Urothelium cell line (cell line): ENCODE results near the gene WBP1L.
"Not testable (repeated sequence)": the region's sequence is repeated elsewhere in the genome, so short reads cannot be mapped to it uniquely, and the experiment has no call there.

ENCODE experiments used
- DNase-seq: peaks from one replicate; pipeline ENCODE4 v3.0.0; 2011; ENCODE audit warnings: low spot score, mixed read lengths
- FAIRE-seq: peaks from 2 replicates; lab custom pipeline; 2011; peaks lifted over from hg19 to GRCh38; lab: Jason Lieb, UNC

Gene WBP1L

DNA sequence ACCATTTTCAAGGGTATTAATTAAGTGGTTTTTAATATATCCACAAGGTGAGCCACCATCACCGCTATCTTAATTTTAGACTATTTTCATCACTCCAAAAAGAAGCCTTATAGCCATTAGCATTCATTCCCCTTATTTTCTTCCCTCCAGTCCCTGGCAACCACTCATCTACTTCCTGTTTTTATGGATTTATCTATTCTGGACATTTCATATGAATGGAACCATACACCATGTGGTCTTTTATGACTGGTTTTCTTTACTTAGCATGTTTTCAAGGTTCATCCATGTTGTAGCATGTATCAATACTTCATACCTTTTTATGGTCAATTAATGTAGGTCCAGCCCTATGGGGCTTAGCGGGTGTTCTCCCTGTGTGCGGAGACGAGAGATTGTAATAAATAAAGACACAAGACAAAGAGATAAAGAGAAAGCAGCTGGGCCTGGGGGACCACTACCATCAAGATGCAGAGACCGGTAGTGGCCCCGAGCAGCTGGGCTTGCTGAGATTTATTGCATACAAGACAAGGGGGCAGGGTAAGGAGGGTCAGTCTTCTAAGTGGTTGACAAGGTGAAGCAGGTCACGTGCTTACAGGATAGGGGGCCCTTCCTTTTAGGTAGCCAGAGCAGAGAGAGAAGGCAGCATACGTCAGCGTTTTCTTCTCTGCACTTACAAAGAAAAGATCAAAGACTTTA lies 14.6 kb downstream of the WBP1L start:
- no peak for DNase-seq
- FAIRE-seq = no peak

DNA sequence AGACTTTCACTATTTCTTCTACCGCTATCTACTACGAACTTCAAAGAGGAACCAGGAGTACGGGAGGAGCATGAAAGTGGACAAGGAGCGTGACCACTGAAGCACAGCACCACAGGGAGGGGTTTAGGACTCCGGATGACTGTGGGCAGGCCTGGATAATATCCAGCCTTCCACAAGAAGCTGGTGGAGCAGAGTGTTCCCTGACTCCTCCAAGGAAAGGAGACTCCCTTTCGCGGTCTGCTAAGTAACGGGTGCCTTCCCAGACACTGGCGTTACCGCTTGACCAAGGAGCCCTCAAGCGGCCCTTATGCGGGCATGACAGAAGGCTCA lies 15.2 kb downstream of the WBP1L start:
- not testable (repeated sequence) for DNase-seq, FAIRE-seq

GRCh38 chr10:102759497-102760210 lies 15.9 kb downstream of the WBP1L start:
- FAIRE-seq = no peak

GRCh38 chr10:102761981-102762380 lies 18.2 kb downstream of the WBP1L start:
- DNase-seq (no peak), FAIRE-seq (no peak)

More at GRCh38 chr10:102759497-102760210, 15.9 kb downstream of the WBP1L start:
- no peak for DNase-seq

DNA sequence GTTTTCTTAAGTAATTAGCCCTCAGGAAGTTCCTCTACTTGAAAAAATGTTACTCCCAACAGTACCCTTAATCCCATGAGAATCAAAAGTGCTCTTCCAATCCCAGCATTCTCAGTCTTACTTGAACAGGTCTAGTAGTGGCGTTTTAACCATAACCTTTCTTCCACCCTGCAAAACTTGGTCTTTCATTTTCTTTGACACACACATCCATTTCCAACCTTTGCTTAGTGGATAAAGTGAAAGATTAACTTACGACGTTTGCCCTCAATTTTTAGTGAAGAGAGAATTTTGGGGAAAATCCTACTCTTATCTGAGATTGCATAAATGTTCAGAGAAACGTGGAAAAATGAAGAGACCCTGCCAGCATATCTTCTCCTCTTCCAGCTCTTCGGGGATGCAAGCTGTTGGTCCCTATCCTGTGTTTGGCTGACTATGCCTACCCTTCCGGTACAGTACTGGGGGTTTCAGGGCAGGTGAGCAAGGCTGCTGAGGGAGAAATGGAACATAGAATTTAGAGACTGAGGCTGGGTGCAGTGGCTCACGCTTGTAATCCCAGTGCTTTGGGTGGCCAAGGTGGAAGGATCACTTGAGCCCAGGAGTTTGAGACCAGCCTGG lies 18.8 kb downstream of the WBP1L start:
- no peak for FAIRE-seq
- DNase-seq = no peak

- FAIRE-seq (no peak), DNase-seq (no peak)
Observed at GRCh38 chr10:102763037-102763607, 19.4 kb downstream of the WBP1L start.

- FAIRE-seq (no peak), DNase-seq (no peak)
Observed at GRCh38 chr10:102764470-102765161, 20.9 kb downstream of the WBP1L start.

DNA sequence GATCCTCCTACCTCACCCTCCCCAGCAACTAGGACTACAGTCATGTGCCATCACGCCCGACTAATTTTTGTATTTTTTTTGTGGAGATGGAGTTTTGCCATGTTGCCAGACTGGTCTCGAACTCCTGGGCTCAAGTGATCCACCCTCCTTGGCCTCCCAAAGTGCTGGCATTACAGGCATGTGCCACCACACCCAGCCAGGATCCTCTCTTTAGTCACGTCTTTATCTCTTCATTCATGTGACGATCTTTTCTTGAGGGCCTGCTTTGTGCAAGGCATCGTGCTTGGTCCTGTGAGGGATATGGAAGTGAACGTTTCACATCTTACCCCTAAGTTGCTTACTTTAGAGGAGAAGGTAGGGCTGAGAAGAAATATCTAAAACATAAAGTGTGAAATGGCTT lies 21.6 kb downstream of the WBP1L start:
- FAIRE-seq = no peak
- DNase-seq = no peak

DNA sequence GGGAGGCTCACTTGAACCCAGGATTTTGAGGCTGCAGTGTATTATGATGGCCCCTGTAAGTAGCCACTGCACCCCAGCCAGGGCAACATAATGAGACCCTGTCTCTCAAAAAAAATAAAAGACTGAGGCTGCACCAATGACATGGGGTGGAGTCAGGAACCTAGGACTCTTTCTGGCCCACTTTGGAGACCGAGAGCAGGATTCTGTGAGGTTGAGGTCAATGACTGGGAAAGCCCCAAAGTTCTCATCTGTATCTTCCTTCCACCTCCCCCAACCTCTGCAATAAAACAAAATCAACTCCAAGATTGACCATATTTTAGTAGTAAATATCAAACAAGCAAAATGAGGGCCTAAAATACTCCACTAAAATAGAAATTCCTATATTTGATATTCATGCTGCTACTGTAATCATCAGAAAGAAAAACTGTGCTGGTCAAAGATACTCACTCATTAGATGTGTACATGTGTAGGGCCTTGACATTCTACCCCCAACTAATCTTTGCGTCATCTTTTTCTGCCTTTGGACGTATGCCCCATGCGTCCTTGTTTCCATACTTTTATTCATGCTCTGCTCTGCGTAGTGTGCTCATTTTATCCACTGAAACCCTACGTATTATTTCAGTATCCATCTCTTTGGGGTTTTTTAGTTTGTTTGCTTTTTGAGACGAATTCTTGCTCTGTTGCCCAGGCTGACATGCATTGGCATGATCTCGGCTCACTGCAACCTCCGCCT lies 23.8 kb downstream of the WBP1L start:
- DNase-seq (no peak), FAIRE-seq (no peak)

GRCh38 chr10:102769375-102770107 lies 25.8 kb downstream of the WBP1L start:
- FAIRE-seq (no peak), DNase-seq (no peak)

- FAIRE-seq (no peak), DNase-seq (no peak)
Observed at GRCh38 chr10:102770108-102770482, 26.3 kb downstream of the WBP1L start.

- no peak for FAIRE-seq
- no peak for DNase-seq
Observed at GRCh38 chr10:102770792-102771191, 27.0 kb downstream of the WBP1L start.

GRCh38 chr10:102773320-102773719 lies 29.6 kb downstream of the WBP1L start:
- DNase-seq (no peak), FAIRE-seq (no peak)

DNA sequence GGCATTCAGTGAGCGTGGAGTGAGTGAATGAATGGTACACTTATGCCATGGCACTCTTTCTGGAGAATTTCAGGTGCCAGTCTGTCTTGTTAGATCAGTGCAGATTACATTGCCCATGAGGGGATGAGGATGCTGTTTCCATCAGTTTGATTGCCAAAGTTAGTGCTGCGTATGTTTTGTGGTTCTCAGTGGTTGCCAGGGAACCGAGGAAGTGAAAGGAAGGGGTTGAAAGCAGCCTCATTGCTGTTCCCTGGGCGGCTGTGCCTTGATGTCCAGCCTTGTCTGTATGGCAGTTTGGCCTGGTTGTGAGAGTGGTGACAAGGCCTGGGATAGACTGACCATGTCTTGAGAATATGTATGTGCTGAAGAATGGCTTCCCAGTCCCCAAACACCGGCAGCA lies 30.2 kb downstream of the WBP1L start:
- FAIRE-seq = no peak
- DNase-seq = no peak

- no peak for DNase-seq
- no peak for FAIRE-seq
Observed at GRCh38 chr10:102775201-102775934, 31.6 kb downstream of the WBP1L start.

DNA sequence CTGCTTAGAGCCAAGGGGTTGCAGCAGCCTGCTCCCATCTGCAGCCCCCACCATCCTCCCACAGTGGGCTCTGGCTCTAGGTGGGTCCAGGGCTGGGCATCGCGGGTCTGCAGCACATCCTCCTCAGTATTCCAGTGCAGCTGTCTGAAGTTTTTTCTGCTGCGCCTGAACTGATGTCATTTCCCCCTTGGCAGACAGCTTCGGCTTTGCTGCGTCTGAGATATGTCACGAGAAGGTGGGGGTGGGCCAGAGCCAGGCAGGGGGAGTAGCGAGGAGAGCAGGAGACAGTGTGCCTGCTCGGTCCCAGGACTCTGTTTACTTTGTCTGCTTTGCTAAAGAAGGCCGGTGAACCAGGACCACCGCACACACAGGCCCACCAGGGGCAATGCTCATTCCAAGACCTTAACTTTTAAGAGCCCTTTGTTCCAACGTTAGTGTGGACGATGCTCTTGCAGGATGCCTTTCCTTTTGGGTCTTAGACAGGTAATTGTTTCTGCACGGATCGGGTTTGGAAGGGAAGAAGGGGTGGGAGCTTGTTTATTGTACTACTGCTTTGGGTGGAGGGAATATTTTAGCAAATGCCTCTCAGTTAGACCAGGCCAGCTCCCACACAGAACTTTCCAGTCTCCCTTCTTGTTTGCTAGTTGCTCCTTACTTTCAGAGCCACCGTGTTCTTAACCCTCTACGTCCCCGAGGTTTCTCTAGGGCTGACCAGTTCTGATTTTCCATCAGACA lies 32.4 kb downstream of the WBP1L start:
- peak; percentile 85 for DNase-seq
- FAIRE-seq = peak; percentile 58

GRCh38 chr10:102776779-102777456 lies 33.2 kb downstream of the WBP1L start:
- FAIRE-seq = peak; percentile 88
- DNase-seq = peak; percentile 91
